OCI-LY1 (cell line): ENCODE results near the gene ASH1L.

ENCODE experiments used
- EZH2 ChIP-seq: fragments of 200-600 bp; sonication (generic), shearing (Covaris generic); IDR thresholded peaks from 2 replicates; pipeline ENCODE4 v1.8.0; 2017; ENCODE audit warnings: borderline replicate concordance, mixed run types, mild to moderate bottlenecking, antibody characterized with exemption, low read length, moderate library complexity, mixed read lengths
- TF ChIP-seq, protein P1 (sequence below): fragments of 200-600 bp; sonication (generic), shearing (Covaris generic); IDR thresholded peaks from 2 replicates; pipeline ENCODE4 v1.5.1; 2017; ENCODE audit warnings: mild to moderate bottlenecking, antibody characterized with exemption, low read length, moderate library complexity, mixed read lengths

- TF ChIP-seq, protein P1, sequence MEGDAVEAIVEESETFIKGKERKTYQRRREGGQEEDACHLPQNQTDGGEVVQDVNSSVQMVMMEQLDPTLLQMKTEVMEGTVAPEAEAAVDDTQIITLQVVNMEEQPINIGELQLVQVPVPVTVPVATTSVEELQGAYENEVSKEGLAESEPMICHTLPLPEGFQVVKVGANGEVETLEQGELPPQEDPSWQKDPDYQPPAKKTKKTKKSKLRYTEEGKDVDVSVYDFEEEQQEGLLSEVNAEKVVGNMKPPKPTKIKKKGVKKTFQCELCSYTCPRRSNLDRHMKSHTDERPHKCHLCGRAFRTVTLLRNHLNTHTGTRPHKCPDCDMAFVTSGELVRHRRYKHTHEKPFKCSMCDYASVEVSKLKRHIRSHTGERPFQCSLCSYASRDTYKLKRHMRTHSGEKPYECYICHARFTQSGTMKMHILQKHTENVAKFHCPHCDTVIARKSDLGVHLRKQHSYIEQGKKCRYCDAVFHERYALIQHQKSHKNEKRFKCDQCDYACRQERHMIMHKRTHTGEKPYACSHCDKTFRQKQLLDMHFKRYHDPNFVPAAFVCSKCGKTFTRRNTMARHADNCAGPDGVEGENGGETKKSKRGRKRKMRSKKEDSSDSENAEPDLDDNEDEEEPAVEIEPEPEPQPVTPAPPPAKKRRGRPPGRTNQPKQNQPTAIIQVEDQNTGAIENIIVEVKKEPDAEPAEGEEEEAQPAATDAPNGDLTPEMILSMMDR = no peak
- TF ChIP-seq EZH2 = no peak
These were observed 249.3 kb downstream of the ASH1L start for GRCh38 chr1:155313261-155313660.
